ENCODE results near the gene FOXF1.

Gene FOXF1

GRCh38 chr16:86556576-86556975 is 46.2 kb downstream of the FOXF1 start:
- no peak overlapping the region for H3K27ac ChIP-seq
- TF ChIP-seq CTCF (IDR thresholded peaks at IDR 0.05): no peak
- TF ChIP-seq ZFX (IDR thresholded peaks at IDR 0.05; ENCODE audit: borderline replicate concordance): no peak

- TF ChIP-seq ZFX (IDR thresholded peaks at IDR 0.05; ENCODE audit: borderline replicate concordance): no peak
- H3K27ac ChIP-seq: no peak overlapping the region
Observed at GRCh38 chr16:86557587-86557986, 47.3 kb downstream of the FOXF1 start.

- TF ChIP-seq ZFX (IDR thresholded peaks at IDR 0.05; ENCODE audit: borderline replicate concordance) (no peak), CTCF (IDR thresholded peaks at IDR 0.05) (no peak)
- no peak overlapping the region for H3K27ac ChIP-seq
Observed at GRCh38 chr16:86558355-86559193, 48.2 kb downstream of the FOXF1 start.

GRCh38 chr16:86559802-86560305 is 49.5 kb downstream of the FOXF1 start:
- no peak for TF ChIP-seq ZFX (IDR thresholded peaks at IDR 0.05; ENCODE audit: borderline replicate concordance)
- no peak for TF ChIP-seq CTCF (IDR thresholded peaks at IDR 0.05)
- no peak overlapping the region for H3K27ac ChIP-seq

- H3K27ac ChIP-seq: no peak overlapping the region
- TF ChIP-seq ZFX (IDR thresholded peaks at IDR 0.05; ENCODE audit: borderline replicate concordance) (no peak), CTCF (IDR thresholded peaks at IDR 0.05) (no peak)
Observed at GRCh38 chr16:86562356-86562755, 52.0 kb downstream of the FOXF1 start.

GRCh38 chr16:86563469-86564345 is 53.4 kb downstream of the FOXF1 start:
- no peak overlapping the region for H3K27ac ChIP-seq
- TF ChIP-seq CTCF (IDR thresholded peaks at IDR 0.05): peak; percentile 100
- no peak for TF ChIP-seq ZFX (IDR thresholded peaks at IDR 0.05; ENCODE audit: borderline replicate concordance)

Measured in 22Rv1 (cell line).